ENCODE measurements around the gene VSTM2B.
"Not testable (repeated sequence)": the region's sequence is repeated elsewhere in the genome, so short reads cannot be mapped to it uniquely, and the experiment has no call there.

Gene VSTM2B

GRCh38 chr19:29530540-29531457 lies 5.0 kb downstream of the VSTM2B start:
- DNase-seq (ENCODE audit: low spot score): no peak

DNA sequence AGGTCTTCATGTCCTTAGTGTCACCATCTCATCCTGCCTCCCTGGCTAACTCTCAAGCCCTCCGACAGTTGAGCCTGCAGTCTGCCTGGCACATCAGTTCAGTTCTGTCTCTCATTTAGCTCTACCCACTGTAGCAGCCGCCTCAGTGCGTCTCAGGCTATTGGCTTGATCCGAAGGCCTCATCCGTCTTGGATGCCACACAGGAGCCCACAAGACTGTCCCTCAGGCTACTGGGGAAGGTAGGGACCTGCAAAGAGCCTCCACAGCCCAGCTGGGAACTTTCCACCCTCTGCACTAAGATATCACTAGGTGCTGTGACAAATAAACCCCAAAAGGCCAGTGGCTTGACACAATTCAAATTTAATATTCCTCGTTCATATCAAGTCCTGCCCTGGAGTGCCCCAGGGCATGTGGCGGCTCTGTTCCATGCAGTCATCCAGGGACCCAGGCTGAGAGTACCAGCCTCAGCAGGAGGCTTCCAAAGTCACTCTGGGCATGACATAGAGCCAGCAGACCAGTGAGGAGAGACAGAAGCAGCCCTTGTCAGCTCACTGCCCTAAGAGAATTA lies 5.7 kb downstream of the VSTM2B start:
- DNase-seq (ENCODE audit: low spot score): no peak

- DNase-seq (ENCODE audit: low spot score): no peak
These were observed 6.3 kb downstream of the VSTM2B start for GRCh38 chr19:29532097-29532496.

GRCh38 chr19:29532956-29533355 lies 7.2 kb downstream of the VSTM2B start:
- no peak for DNase-seq (ENCODE audit: low spot score)

GRCh38 chr19:29533578-29534544 lies 8.1 kb downstream of the VSTM2B start:
- no peak for DNase-seq (ENCODE audit: low spot score)

GRCh38 chr19:29535214-29535831 lies 9.5 kb downstream of the VSTM2B start:
- no peak for DNase-seq (ENCODE audit: low spot score)

DNA sequence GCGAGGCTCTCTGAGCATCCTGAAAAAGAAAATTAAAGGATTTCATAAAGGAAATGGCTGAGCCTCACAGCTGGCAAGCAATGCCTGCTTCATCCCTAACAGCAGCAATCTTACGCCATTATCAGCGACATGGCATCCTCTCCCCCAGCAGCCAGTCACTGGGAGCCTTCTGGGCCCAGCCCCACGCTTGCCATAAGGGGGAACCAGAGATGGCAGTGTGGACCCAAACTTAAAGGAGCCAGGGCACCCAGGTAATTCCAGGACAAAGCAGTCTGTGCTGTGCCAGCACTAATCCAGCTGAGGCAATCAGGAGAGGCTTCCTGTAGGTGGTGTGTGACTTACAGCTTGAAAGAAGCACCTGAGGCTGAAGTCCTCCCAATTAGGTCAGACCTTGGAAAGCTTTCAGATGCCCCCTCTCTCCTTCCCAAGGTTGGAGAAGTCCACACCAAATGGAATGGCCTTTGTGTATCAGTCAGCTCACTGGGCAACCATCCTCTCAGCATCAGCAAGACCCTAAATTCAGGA lies 10.3 kb downstream of the VSTM2B start:
- no peak for DNase-seq (ENCODE audit: low spot score)

- DNase-seq (ENCODE audit: low spot score): no peak
These were observed 11.4 kb downstream of the VSTM2B start for GRCh38 chr19:29537181-29537580.

DNA sequence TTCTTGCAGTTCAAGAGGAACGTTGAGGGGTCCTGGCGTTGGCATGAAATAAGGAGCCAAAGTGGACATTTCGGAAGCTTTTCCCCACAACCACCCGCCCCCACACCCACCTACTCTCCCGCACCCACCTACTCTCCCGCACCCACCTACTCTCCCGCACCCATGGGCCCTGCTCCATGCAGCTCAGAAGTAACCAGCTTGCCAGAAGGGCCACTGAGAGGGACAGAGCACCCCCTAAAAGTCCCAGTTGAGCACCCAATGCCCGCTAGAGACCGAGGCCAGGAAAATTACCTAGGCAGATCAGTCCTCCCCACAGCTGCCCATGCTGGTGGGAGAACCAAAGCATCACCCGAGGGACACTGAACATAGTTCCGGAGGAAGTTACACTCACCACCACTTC lies 11.8 kb downstream of the VSTM2B start:
- DNase-seq (ENCODE audit: low spot score): no peak

DNA sequence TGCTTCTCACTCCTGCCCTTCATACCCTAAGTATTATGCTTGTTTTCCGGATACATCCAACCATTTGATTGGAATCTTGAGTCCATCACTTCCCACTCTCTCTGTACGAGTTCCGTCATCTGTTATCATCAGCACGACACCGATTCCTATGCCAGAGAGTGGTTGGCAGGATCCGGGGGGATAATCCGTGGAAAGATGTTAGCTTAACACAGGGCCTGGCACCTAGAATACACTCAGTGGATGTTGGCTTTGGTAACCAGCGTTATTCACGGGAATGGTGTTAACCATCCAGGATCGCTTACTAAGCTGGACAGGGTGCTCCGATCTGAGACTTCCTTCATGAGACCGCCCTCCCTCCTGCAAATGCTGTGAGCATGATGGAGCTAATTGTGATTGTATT lies 12.4 kb downstream of the VSTM2B start:
- no peak for DNase-seq (ENCODE audit: low spot score)

GRCh38 chr19:29538651-29539050 lies 12.9 kb downstream of the VSTM2B start:
- DNase-seq (ENCODE audit: low spot score): no peak

DNA sequence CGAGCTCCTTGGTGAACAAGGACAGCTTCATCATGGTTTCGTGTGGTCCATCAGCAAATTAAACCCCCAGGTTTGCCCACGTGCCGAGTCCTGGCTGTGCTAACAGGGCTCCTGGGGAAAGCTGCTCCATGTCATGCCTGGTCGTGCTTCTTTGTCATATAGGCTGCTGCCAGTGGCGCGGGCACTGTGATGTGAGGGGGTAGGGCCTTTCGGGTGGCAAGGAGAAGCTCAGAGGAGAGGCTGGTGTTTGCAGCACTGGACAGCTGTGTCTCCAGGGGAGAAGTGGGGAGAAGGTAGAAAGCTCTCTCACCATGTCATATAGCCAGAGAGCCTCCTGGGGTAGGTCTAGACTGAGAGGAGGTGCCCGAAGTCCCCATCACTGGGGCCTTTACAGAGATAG lies 13.3 kb downstream of the VSTM2B start:
- no peak for DNase-seq (ENCODE audit: low spot score)

DNA sequence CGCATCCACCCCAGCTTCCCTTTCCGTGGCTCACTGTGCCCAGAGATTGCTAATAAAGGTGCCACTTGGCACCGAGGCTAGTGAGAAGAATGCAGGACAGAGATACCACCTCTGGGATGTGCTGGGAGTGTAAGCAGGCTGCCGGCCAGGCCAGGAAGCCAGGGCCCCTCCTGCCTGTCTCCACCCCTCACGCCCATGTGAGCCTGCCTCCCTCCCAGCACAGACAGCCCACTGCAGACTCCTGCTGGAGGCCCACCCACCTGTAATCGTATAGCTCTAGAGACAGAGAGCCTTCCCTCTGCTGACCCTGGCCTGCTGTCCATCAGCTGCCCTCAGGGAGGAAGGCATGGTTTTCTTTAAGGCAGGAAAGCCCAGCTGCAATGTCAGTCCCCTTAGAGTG lies 13.9 kb downstream of the VSTM2B start:
- no peak for DNase-seq (ENCODE audit: low spot score)

DNA sequence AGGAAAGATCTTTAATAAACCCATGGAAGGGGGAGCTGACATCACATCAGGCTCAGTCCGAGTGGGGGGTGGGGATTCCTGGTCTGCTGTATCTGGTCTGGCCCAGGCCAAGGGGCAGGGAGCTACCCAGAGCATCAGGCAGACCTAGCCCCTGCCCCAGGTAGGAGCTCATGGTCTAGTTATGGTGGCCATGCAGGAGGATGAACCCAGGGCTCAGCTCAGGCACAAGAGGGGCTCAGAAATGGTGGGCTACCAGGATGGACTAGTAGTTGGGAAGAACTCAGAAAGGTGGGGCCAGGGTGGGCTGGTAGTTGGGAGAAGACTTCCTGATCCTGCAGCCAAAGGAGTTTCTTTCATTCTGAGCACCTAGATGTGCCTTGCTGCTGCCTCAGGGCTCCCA lies 14.3 kb downstream of the VSTM2B start:
- DNase-seq (ENCODE audit: low spot score): no peak

GRCh38 chr19:29541473-29542253 lies 15.9 kb downstream of the VSTM2B start:
- DNase-seq (ENCODE audit: low spot score): no peak

GRCh38 chr19:29542327-29542726 lies 16.5 kb downstream of the VSTM2B start:
- DNase-seq (ENCODE audit: low spot score): no peak

GRCh38 chr19:29542776-29543175 lies 17.0 kb downstream of the VSTM2B start:
- no peak for DNase-seq (ENCODE audit: low spot score)

DNA sequence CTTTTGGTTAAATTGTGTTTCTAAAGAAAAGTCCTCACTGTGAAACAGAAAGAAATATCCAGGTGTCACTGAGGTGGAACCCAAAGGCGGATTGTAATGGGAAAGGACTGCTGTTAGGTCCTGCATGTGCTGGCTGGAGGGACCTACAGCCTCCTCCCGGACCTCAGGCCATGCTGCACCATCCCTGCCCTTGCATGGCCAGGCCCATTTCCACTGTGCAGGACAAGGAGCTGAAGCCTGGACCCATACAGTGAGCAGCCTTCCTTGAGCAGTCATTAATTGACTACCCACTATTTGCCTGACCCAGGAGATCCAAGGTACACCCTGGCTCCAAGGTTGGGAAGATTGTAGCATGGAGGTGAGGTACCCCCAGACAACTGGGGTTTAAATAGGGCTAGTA lies 17.6 kb downstream of the VSTM2B start:
- no peak for DNase-seq (ENCODE audit: low spot score)

GRCh38 chr19:29544656-29545360 lies 19.0 kb downstream of the VSTM2B start:
- DNase-seq (ENCODE audit: low spot score): no peak

- not testable (repeated sequence) for DNase-seq (ENCODE audit: low spot score)
These were observed 19.7 kb downstream of the VSTM2B start for GRCh38 chr19:29545447-29545846.

All from globus pallidus (tissue), 1 donor.